B cell (primary cell): ENCODE data around the gene TNFAIP1. TPM values are rescaled to one million over a fixed set of nuclear protein-coding genes. Genes with fewer than 3 reads are reported as not detected.

Experiments
- ATAC-seq: fragments of 200-7000 bp; cut with Tn5 transposase; one replicate; pipeline ENCODE4 v1.10.0; 2021; ENCODE audit warnings: low read depth, mild to moderate bottlenecking, moderate number of reproducible peaks, moderate library complexity
- CTCF ChIA-PET: fragments of 350-600 bp; sonication (Branson Sonifier 250); formaldehyde crosslinking; loops from one replicate; lab custom pipeline; 2021; ENCODE audit warnings: antibody characterized with exemption, inconsistent platforms; lab: Charles Lee
- POLR2A ChIA-PET: fragments of 350-600 bp; sonication (Branson Sonifier 250); formaldehyde crosslinking; loops from one replicate; lab custom pipeline; 2021; ENCODE audit warnings: antibody characterized with exemption; lab: Charles Lee
- DNase-seq: peaks from one replicate; pipeline ENCODE4 v3.0.0; 2013
- H2AFZ ChIP-seq: 2 replicates; pipeline ENCODE4 v1.6.1; 2012; ENCODE audit warnings: mild to moderate bottlenecking, low read depth, low read length; ENCODE audit not compliant: insufficient read depth, poor library complexity, severe bottlenecking
- H3K27ac ChIP-seq, 2 donors: 1 replicate in 1 of 2; 2 replicates in 1 of 2; pipeline ENCODE4 v1.5.1; 2012 to 2013; ENCODE audit warnings: low read length in 2 of 2, mild to moderate bottlenecking in 2 of 2, moderate library complexity in 1 of 2
- H3K27me3 ChIP-seq, 4 experiments: fragments of 200-600 bp in 1 of 4; sonication (generic) in 1 of 4; replicated peaks in 1 of 4; 1 replicate in 2 of 4; 2 replicates in 2 of 4; pipeline versions ENCODE4 v1.6.1 to v1.7.0; 2013 to 2016; ENCODE audit warnings: low read length in 3 of 4, mild to moderate bottlenecking in 2 of 4, mixed read lengths in 1 of 4, moderate library complexity in 1 of 4; ENCODE audit not compliant: insufficient read depth in 4 of 4, control insufficient read depth in 3 of 4; ENCODE audit errors: control extremely low read depth in 1 of 4
- H3K36me3 ChIP-seq, 2 experiments: replicated peaks in 1 of 2; 1 replicate in 1 of 2; 2 replicates in 1 of 2; pipeline versions ENCODE4 v1.6.1 to v1.7.1; 2013; ENCODE audit warnings: low read length in 1 of 2; ENCODE audit not compliant: insufficient read depth in 2 of 2, control insufficient read depth in 1 of 2; ENCODE audit errors: control extremely low read depth in 1 of 2, extremely low read depth in 1 of 2
- H3K4me1 ChIP-seq, 2 donors: fragments of 200-600 bp in 1 of 2; sonication (generic) in 1 of 2; 1 replicate in 1 of 2; 2 replicates in 1 of 2; pipeline versions ENCODE4 v1.5.1 to v1.6.1; 2013 to 2017; ENCODE audit warnings: low read length in 2 of 2; ENCODE audit not compliant: control insufficient read depth in 2 of 2, insufficient read depth in 2 of 2
- H3K4me2 ChIP-seq: replicated peaks from 2 replicates; pipeline ENCODE3; 2012; ENCODE audit warnings: mild to moderate bottlenecking, low read depth, low read length; ENCODE audit not compliant: poor library complexity, severe bottlenecking
- H3K4me3 ChIP-seq, 5 experiments: fragments of 200-600 bp in 1 of 5; sonication (generic) in 1 of 5; 1 replicate in 3 of 5; 2 replicates in 2 of 5; pipeline versions ENCODE4 v1.5.1 to v1.7.0; 2011 to 2016; ENCODE audit warnings: low read length in 4 of 5, mild to moderate bottlenecking in 4 of 5, low read depth in 2 of 5, control low read depth in 1 of 5, moderate library complexity in 1 of 5; ENCODE audit not compliant: insufficient read depth in 1 of 5; ENCODE audit errors: control extremely low read depth in 1 of 5, extremely low read depth in 1 of 5
- H3K79me2 ChIP-seq: fragments of 200-600 bp; sonication (generic); one replicate; pipeline ENCODE4 v1.6.0; 2016; ENCODE audit warnings: low read length; ENCODE audit not compliant: control insufficient read depth, insufficient read depth
- H3K9ac ChIP-seq: fragments of 200-600 bp; sonication (generic); 2 replicates; pipeline ENCODE4 v1.6.1; 2017; ENCODE audit warnings: mild to moderate bottlenecking, low read length, moderate library complexity
- H3K9me3 ChIP-seq, 3 donors: one replicate each; pipeline versions ENCODE4 v1.6.1 to v1.7.1; 2013; ENCODE audit warnings: low read length in 2 of 3; ENCODE audit not compliant: control insufficient read depth in 2 of 3, insufficient read depth in 1 of 3; ENCODE audit errors: control extremely low read depth in 1 of 3
- H4K20me1 ChIP-seq: 2 replicates; pipeline ENCODE4 v1.6.0; 2012; ENCODE audit warnings: mild to moderate bottlenecking, low read length; ENCODE audit not compliant: insufficient read depth, control insufficient read depth, poor library complexity, severe bottlenecking
- H3K27ac Mint-ChIP-seq: one replicate; pipeline ENCODE4 v1.8.0; 2021; ENCODE audit warnings: mixed read lengths
- H3K27me3 Mint-ChIP-seq: one replicate; pipeline ENCODE4 v1.8.0; 2021; ENCODE audit warnings: mixed read lengths
- H3K4me1 Mint-ChIP-seq: one replicate; pipeline ENCODE4 v1.8.0; 2021; ENCODE audit warnings: mixed read lengths
- H3K4me3 Mint-ChIP-seq: one replicate; pipeline ENCODE4 v1.8.0; 2021; ENCODE audit warnings: mixed read lengths
- H3K9me3 Mint-ChIP-seq: one replicate; pipeline ENCODE4 v1.8.0; 2022; ENCODE audit warnings: mixed read lengths; ENCODE audit not compliant: insufficient read depth
- CTCF ChIP-seq: fragments of 200-600 bp; IDR thresholded peaks from one replicate; pipeline ENCODE4 v1.8.0; 2022; ENCODE audit warnings: antibody characterized with exemption, mild to moderate bottlenecking
- EZH2 ChIP-seq: IDR thresholded peaks from 2 replicates; pipeline ENCODE4 v1.6.1; 2012; ENCODE audit warnings: borderline replicate concordance, low read depth, mild to moderate bottlenecking, moderate library complexity, low read length; ENCODE audit not compliant: insufficient read depth, poor library complexity, severe bottlenecking
- WGBS: methylation state at CpG from one replicate; pipeline ENCODE4 v1.1.5; 2013; ENCODE audit warnings: missing lambda C conversion rate; ENCODE audit not compliant: insufficient coverage; 5-methylcytosine and 5-hydroxymethylcytosine counted together
- intact Hi-C: fragments of 100-400 bp; cut with micrococcal nuclease; formaldehyde crosslinking; loops from one replicate; pipeline ENCODE4 v1.10.0; 2022
- polyA plus RNA-seq: library from polyadenylated mRNA; depleted of rRNA; stranded (reverse); fragments of >200 nt; gene quantifications from 2 replicates; pipeline ENCODE4 v1.2.3, GENCODE V29; 2012
- total RNA-seq, 2 donors: library from RNA; stranded (reverse); fragments of 120-200 nt in 1 of 2; gene quantifications; 1 replicate in 1 of 2; 2 replicates in 1 of 2; pipeline versions ENCODE4 v1.2.3 to v1.2.4, GENCODE V29; 2013 to 2022

Gene TNFAIP1
- total and polyA plus RNA-seq, 2 donors (not counting 1 experiment from before 2014, with no cell fraction given) = 10.7 to 20.4 TPM

GRCh38 chr17:28363776-28364650 is 28.5 kb downstream of the TNFAIP1 start:
- no peak for DNase-seq
- 97% methylated on average over 8 of the region's 8 CpGs for WGBS
- ChIA-PET CTCF (interaction anchor here (0.5 to 1.5 kb wide), 2 partner anchors 29 to 195 kb away, joined by 3 read pairs; partner anchors contain the start of genes IFT20 and TNFAIP1), POLR2A (no interaction called here)
- Histone ChIP-seq H2AFZ (no peak overlapping the region), H3K27me3 (no peaks in the 10 kb centered on the region), H3K9ac (no peak overlapping the region), H3K4me3 (no peak overlapping the region), H3K79me2 (peaks cover 3% of the 10 kb centered on the region), H3K27ac (no peak overlapping the region), H3K4me1 (no peaks in the 10 kb centered on the region), H3K36me3 (peaks cover 0 to 54% of the 10 kb centered on the region in 2 experiments), H3K4me2 (no peak overlapping the region), H3K9me3 (no peaks in the 10 kb centered on the region), H4K20me1 (peaks cover 12% of the 10 kb centered on the region)
- intact Hi-C loops = no loop called here
- ATAC-seq = no peak
- H3K4me3 Mint-ChIP-seq = no peak overlapping the region
- no peaks in the 10 kb centered on the region for H3K4me1 Mint-ChIP-seq
- no peak overlapping the region for H3K27ac Mint-ChIP-seq
- no peaks in the 10 kb centered on the region for H3K27me3 Mint-ChIP-seq
- TF ChIP-seq CTCF (no peak), EZH2 (no peak)
- H3K9me3 Mint-ChIP-seq = no peaks in the 10 kb centered on the region
